Mucosa of descending colon (tissue), 3 donors: ENCODE measurements around the gene PHLDB3. TPM values are rescaled to one million over a fixed set of nuclear protein-coding genes. Genes with fewer than 3 reads are reported as not detected.

ENCODE experiments used
- ATAC-seq: fragments of 200-7000 bp; cut with Tn5 transposase; one replicate; pipeline ENCODE4 v1.9.1; 2020; ENCODE audit warnings: mild to moderate bottlenecking, moderate library complexity
- DNase-seq, 3 donors: peaks; one replicate each; pipeline ENCODE4 v3.0.0-alpha.2; 2020
- H3K36me3 ChIP-seq: fragments of 200-600 bp; one replicate; pipeline ENCODE4 v1.8.0; 2021; ENCODE audit warnings: low read depth, mild to moderate bottlenecking
- H3K4me1 ChIP-seq: fragments of 200-600 bp; one replicate; pipeline ENCODE4 v1.8.0; 2021; ENCODE audit warnings: low read depth, mild to moderate bottlenecking
- H3K4me3 ChIP-seq: fragments of 200-600 bp; one replicate; pipeline ENCODE4 v1.8.0; 2021; ENCODE audit warnings: mild to moderate bottlenecking
- H3K9me3 ChIP-seq: fragments of 200-600 bp; one replicate; pipeline ENCODE4 v1.8.0; 2021; ENCODE audit warnings: mild to moderate bottlenecking
- CTCF ChIP-seq: fragments of 200-600 bp; IDR thresholded peaks from one replicate; pipeline ENCODE4 v1.8.0; 2022; ENCODE audit warnings: antibody characterized with exemption, mild to moderate bottlenecking
- intact Hi-C, 2 donors: fragments of 100-400 bp; cut with DNase I in 1 of 2; cut with micrococcal nuclease in 1 of 2; formaldehyde crosslinking; loops; one replicate each; pipeline versions ENCODE4 v1.11.0 to v1.11.1; 2022; cut with DNase I, micrococcal nuclease
- total RNA-seq, 3 donors: library from RNA; stranded (reverse); fragmentation: NEBNext Ultra II Directional in 2 of 3; extraction: Animal tissue kit (Norgen Biotek cat#: 25700) in 2 of 3; gene quantifications; one replicate each; pipeline versions ENCODE4 v1.2.1 to v1.2.4, GENCODE V29; 2021 to 2023
- donor health status: DM: no; HTN: no; CAD: no; lungs with moderate emphysema.
- donor health status: DM: no; HTN: no; CAD: no.
- donor health status: DM: no; HTN: yes; CAD: no.

Gene PHLDB3
- total RNA-seq, 3 donors from 2014 or later = 13.2 to 22.4 (median 21.3) TPM

DNA sequence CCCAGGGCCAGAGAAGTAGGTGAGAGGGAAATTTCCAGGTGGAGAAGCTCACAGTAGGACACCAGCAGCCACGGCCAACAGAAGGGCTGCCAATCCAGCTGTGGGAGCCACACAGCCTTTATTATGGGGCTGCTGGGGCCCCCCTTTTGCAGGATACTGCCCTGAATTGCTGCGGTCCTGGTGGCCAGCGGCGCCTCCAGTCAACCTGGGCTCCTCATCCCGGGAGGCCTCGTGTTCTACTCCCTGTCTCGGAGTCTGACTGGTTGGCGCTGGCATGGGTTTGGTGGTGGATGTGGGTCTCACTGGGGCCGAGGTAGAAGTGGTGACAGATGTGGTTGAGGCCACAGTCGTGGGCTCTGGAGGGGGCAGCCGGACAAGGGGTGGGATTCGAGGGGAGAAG lies 43.2 kb downstream of the PHLDB3 start:
- Histone ChIP-seq H3K9me3 (no peaks in the 10 kb centered on the region), H3K36me3 (no peaks in the 10 kb centered on the region), H3K4me3 (no peak overlapping the region), H3K4me1 (peaks cover 23% of the 10 kb centered on the region)
- intact Hi-C loops = no loop called here
- ATAC-seq (no peak), DNase-seq (no peak)
- no peak for TF ChIP-seq CTCF

- Histone ChIP-seq H3K36me3 (no peaks in the 10 kb centered on the region), H3K4me1 (peaks cover 24% of the 10 kb centered on the region), H3K9me3 (no peaks in the 10 kb centered on the region), H3K4me3 (no peak overlapping the region)
- ATAC-seq = no peak
- intact Hi-C loops = no loop called here
- no peak for TF ChIP-seq CTCF
- DNase-seq = no peak
Measured at GRCh38 chr19:43460362-43461016, 44.1 kb downstream of the PHLDB3 start.

DNA sequence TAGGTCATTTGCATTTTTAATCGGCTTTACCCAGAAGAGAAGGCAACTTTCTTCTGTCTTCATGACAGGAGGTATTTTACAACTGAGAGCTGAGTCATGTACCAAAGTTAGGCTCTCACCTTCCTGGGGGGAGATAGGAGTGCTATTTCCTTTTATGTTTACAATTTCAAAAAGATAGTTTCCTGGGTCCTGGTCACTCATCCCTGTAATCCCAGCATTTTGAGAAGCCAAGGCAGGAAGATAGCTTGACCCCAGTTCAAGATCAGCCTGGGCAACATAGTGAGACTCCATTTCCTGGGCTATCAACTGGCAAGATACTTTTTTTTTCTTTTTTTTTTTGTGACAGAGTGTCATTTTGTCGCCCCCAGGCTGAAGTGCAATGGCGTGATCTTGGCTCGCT lies 46.7 kb downstream of the PHLDB3 start:
- no peak for DNase-seq
- no peak for TF ChIP-seq CTCF
- intact Hi-C loops = no loop called here
- peaks cover 10% of the 10 kb centered on the region for H3K4me1 ChIP-seq
- no peaks in the 10 kb centered on the region for H3K36me3 ChIP-seq
- no peaks in the 10 kb centered on the region for H3K9me3 ChIP-seq
- no peak overlapping the region for H3K4me3 ChIP-seq
- ATAC-seq = no peak

GRCh38 chr19:43455321-43456113 lies 49.0 kb downstream of the PHLDB3 start:
- ATAC-seq (peak; percentile 50), DNase-seq (peak in 1 of 3 donors; percentile 53)
- H3K36me3 ChIP-seq = no peaks in the 10 kb centered on the region
- TF ChIP-seq CTCF = no peak
- intact Hi-C loops = no loop called here
- H3K4me3 ChIP-seq = no peak overlapping the region
- H3K9me3 ChIP-seq = no peaks in the 10 kb centered on the region
- H3K4me1 ChIP-seq = peaks cover 9% of the 10 kb centered on the region

- peaks cover 9% of the 10 kb centered on the region for H3K4me1 ChIP-seq
- H3K36me3 ChIP-seq = no peaks in the 10 kb centered on the region
- no peak for TF ChIP-seq CTCF
- H3K9me3 ChIP-seq = no peaks in the 10 kb centered on the region
- no peak for DNase-seq
- ATAC-seq = no peak
- H3K4me3 ChIP-seq = no peak overlapping the region
- intact Hi-C loops = no loop called here
Measured at GRCh38 chr19:43454031-43454430, 50.5 kb downstream of the PHLDB3 start.
